HG02840 (cell line): Measurements from ENCODE around the gene HSCB.
A peak's percentile ranks its signal among the peaks of the same experiment; 100 is the strongest.
"Not testable (repeated sequence)": the region's sequence is repeated elsewhere in the genome, so short reads cannot be mapped to it uniquely, and the experiment has no call there.

Source experiments
- ATAC-seq: cut with Tn5 transposase; IDR thresholded peaks from one replicate; pipeline ENCODE4 v1.9.1; 2021; ENCODE audit warnings: mild to moderate bottlenecking, moderate library complexity, moderate number of reproducible peaks; ENCODE audit not compliant: unreplicated experiment, low FRiP score

The HSCB gene

DNA sequence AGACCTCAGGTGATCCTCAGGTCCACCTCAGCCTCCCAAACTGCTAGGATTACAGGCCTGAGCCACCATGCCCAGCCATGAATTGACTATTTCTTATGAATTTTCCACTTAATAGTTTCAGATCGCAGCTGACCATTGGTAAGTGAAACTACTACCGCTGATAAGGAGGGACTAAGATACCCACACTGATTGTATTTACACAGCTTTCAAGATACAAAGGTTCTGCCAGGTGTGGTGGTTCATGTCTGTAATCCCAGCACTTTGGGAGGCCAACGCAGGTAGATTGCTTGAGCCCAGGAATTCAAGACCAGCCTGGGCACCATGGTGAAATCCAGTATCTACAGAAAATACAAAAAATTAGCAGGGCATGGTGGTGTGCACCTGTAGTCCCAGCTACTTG lies 4.1 kb upstream of the HSCB start:
- ATAC-seq, result no peak

GRCh38 chr22:28738876-28739275 lies 3.0 kb upstream of the HSCB start:
- ATAC-seq, result not testable (repeated sequence)

GRCh38 chr22:28741200-28741784 lies 547 bp upstream of the HSCB start:
- no peak for ATAC-seq

- no peak for ATAC-seq
These were observed 723 bp downstream of the HSCB start for GRCh38 chr22:28742562-28742962.

GRCh38 chr22:28743852-28744251 lies 2.0 kb downstream of the HSCB start:
- ATAC-seq, result no peak

GRCh38 chr22:28750471-28750881 lies 8.6 kb downstream of the HSCB start:
- ATAC-seq, result no peak

DNA sequence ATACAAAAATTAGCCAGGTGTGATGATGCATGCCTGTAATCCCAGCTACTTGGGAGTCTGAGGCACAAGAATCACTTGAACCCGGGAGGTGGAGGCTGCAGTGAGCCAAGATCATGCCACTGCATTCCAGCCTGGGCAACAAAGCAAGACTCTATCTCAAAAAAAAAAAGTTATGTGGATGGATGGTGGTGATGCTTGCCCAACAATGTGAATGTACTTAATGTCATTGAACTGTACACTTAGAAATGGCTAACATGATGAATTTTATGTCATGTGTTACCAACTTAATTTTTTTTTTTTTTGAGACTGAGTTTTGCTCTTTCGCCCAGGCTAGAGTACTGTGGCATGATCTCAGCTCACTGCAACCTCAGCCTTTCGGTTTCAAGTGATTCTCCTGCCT lies 12.7 kb downstream of the HSCB start:
- ATAC-seq, result not testable (repeated sequence)

DNA sequence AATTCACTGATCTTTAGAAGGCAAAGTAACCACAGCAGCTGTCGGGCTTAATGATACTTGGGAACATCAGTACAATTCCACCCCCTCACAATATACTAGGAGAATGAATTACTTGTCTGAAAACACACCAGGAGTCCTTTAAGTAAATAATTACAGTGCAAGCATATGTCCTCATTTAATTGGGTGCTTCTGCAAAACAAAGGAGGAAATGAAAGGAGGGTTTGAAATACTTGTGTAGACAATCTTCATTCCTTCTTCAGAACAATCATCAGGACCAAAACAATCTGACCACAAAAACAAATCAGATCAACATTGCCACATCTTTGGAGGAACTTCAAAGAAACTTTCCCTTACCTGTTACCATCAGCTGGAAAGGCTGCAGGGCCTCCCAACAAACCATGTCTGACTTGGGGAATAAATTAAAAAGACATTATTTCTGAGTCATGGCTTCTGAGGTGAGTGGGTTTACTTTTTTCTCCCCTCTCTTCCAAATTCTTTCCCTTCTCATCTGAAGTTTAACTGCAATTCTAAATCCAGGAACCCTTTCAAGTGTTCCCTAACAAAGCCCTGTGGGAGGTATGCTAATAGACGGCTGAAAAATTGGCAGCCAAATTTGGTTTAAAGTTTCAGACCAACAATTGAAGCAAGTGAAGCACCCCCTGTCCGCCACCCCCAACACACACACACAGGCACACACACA lies 18.2 kb downstream of the HSCB start:
- ATAC-seq, result no peak

DNA sequence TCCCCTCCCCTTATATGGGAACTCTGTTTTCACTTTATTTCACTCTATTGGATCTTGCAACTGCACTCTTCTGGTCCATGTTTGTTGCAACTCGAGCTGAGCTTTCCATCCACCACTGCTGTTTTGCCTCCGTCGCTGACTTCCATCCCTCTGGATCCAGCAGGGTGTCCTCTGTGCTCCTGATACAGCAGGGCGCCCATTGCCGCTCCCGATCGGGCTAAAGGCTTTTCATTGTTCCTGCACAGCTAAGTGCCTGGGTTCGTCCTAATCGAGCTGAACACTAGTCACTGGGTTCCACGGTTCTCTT lies 19.6 kb downstream of the HSCB start:
- no peak for ATAC-seq

DNA sequence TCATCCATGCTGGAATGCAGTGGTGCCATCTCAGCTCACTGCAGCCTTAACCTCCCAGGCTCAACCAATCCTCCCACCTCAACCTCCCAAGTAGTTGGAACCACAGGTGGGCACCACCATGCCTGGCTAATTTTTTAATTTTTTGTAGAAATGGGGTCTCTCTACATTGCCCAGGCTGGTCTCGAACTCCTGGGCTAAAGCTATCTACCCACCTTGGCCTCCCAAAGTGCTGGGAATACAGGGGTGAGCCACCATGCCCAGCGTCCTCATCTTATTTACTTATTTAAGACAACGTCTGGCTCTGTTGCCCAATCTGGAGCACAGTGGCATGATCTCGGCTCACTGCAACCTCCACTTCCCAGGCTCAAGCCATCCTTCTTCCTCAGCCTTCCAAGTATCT lies 20.2 kb downstream of the HSCB start:
- not testable (repeated sequence) for ATAC-seq

DNA sequence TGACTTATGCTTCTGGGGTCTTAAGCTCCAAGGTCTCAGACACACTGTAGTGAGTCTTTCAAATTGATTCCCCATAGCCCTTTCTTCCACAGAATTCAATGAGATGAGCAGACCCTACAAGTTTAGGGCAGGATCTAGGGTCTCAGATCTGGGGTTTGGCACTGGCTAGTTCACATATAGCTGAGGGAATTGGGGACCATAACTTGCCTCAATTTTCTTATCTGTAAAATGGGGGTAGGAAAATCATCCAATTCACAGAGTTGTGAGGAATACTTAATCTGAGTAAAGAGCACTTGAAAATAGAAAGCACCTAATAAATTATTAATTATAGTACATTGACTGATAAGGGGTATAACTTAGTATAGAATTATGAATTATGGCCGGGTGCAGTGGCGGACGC lies 24.8 kb downstream of the HSCB start:
- ATAC-seq, result no peak

GRCh38 chr22:28768701-28769393 lies 27.0 kb downstream of the HSCB start:
- ATAC-seq, result no peak

DNA sequence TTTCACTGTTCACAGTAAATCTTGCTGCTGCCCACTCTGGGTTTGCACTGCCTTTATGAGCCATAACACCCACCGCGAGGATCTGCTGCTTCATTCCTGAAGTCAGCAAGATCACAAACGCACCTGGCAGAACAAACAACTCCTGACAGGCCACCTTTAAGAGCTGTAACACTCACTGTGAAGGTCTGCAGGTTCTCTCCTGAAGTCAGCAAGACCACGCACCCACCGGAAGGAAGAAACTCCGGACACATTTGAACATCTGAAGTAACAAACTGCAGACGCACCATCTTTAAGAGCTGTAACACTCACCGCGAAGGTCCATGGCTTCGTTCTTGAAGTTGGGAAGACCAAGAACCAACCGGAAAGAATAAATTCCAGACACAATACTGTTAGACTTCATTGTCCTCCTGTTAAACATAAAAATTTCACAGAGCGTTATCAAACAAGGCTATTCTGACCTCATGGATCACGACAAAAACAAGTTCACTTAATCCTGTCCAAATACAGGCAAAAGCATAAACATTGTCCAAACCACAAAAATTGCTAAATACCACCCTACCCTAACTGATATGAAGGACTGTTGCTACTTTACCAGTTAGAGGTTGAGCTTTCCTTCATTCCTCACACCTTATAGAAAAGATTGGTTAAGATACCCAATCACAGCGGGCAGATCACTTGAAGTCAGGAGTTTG lies 27.7 kb downstream of the HSCB start:
- no peak for ATAC-seq

- no peak for ATAC-seq
These were observed 29.5 kb downstream of the HSCB start for GRCh38 chr22:28771195-28771791.

DNA sequence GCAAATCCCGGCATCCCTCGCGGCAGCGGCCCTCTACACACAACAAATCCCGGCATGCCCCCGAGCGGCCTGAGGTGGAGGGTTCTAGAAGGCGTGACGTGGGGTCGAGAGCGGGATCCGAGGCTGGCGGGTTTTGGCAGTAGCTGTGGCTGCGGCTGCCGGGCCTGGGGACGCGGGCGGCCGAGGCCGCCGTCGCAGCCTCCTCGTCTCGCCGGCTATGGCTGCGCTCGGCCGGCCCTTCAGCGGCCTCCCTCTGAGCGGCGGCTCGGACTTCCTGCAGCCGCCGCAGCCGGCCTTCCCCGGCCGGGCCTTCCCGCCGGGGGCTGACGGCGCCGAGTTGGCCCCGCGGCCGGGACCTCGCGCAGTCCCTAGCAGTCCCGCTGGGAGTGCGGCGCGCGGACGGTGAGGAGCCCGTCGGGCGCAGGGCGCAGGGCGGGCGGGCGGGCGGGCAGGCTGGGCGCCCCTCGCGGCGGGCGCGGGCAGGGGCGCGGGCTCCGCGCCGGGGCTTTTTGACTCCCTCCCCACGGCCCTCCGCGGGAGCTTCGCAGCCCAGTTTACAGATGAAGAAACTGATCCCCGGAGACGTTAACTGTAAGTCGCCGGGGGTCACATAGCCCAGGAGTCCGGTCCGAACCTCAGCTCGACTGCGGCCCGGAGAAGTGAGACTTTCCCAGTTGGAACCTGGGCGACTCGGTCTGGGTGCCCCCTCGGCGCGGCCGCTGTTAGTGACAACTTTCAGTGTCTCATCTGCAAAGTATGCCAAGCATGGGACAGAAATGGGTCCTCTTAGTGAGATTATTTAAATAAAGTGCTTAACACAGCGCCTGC lies 31.0 kb downstream of the HSCB start, which contains the start of gene CCDC117:
Gene CCDC117 (plus strand): TSS at position 63 of the 828 bp plus-strand sequence. CDS start 155 bp downstream, at position 218.
- ATAC-seq, result peak; percentile 84

GRCh38 chr22:28773461-28773867 lies 31.6 kb downstream of the HSCB start:
- ATAC-seq, result peak; percentile 14

DNA sequence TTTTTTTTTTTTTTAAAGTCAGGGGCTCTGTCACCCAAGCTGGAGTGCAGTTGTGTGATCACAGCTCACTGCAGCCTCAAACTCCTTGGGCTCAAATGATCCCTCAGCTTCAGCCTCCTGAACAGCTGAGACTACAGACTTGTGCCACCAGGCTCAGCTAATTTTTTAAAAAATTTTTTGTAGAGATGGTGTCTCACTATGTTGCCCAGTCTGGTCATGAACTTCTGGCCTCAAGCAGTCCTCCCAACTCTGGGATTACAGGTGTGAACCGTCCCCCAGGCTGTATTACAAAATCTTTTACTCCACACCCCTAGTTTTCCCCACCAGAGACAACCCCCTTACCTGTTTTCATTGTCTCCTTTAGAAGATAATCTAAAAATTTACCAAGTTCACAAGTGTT lies 32.5 kb downstream of the HSCB start:
- ATAC-seq, result no peak

GRCh38 chr22:28779833-28780232 lies 38.0 kb downstream of the HSCB start:
- ATAC-seq, result no peak

- ATAC-seq, result no peak
These were observed 38.5 kb downstream of the HSCB start for GRCh38 chr22:28780296-28780695.
